Esophagus squamous epithelium (tissue), 4 donors: ENCODE results near the gene FAM83D.

Source experiments
- POLR2A ChIP-seq, 4 donors: fragments of 450-650 bp; IDR thresholded peaks; one replicate each; pipeline ENCODE4 v1.6.1; 2017; ENCODE audit warnings: antibody characterized with exemption in 4 of 4, mild to moderate bottlenecking in 4 of 4, moderate library complexity in 3 of 4
- TF ChIP-seq, protein P1 (sequence below), 6 experiments: fragments of 450-650 bp in 4 of 6; fragments of 200-600 bp in 2 of 6; sonication (generic) in 2 of 6; IDR thresholded peaks; one replicate each; pipeline ENCODE4 v1.5.1; 2016 to 2019; ENCODE audit warnings: antibody characterized with exemption in 6 of 6, mild to moderate bottlenecking in 4 of 6, moderate library complexity in 4 of 6

DNA sequence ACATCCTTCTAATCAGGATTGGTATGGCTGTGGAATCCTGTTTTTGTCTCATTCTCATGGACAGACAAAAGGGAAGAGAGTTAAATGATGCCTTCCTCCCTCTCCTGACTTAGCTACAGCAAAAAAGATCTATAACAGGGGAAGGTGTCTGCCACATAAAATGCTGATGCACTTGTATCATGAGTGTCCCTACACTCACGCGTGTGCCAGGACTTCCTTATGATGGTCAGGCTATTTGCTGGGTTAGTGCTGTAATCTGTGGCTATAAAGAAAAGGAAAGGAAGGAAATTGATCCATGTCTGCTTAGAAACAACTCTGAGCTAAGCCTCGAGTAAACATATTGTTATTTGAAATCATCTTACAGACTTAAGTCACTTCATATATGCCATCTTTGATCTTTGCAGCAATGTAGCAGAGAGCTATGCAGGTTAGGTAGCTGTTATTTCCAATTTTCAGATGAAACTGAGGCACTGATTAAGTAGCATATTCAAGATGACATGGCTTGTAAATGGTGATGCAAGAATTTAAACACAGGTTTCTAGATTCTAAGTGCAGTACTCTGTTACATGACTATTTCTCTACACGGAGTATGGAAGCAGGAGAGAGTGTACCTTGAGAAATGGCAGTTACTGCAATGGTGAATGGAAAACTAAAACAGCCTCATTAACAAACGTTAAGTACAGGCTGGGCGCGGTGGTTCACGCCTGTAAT is 27.6 kb downstream of the FAM83D start:
- TF ChIP-seq, protein P1, sequence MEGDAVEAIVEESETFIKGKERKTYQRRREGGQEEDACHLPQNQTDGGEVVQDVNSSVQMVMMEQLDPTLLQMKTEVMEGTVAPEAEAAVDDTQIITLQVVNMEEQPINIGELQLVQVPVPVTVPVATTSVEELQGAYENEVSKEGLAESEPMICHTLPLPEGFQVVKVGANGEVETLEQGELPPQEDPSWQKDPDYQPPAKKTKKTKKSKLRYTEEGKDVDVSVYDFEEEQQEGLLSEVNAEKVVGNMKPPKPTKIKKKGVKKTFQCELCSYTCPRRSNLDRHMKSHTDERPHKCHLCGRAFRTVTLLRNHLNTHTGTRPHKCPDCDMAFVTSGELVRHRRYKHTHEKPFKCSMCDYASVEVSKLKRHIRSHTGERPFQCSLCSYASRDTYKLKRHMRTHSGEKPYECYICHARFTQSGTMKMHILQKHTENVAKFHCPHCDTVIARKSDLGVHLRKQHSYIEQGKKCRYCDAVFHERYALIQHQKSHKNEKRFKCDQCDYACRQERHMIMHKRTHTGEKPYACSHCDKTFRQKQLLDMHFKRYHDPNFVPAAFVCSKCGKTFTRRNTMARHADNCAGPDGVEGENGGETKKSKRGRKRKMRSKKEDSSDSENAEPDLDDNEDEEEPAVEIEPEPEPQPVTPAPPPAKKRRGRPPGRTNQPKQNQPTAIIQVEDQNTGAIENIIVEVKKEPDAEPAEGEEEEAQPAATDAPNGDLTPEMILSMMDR (IDR thresholded peaks at IDR 0.05) = no peak
- TF ChIP-seq POLR2A (IDR thresholded peaks at IDR 0.05) = no peak
